GM18909 (cell line): ENCODE results near the gene INSIG1.

Experiments
- ATAC-seq: cut with Tn5 transposase; IDR thresholded peaks from one replicate; pipeline ENCODE4 v1.9.1; 2021; ENCODE audit warnings: mild to moderate bottlenecking; ENCODE audit not compliant: unreplicated experiment, poor library complexity

Gene INSIG1

DNA sequence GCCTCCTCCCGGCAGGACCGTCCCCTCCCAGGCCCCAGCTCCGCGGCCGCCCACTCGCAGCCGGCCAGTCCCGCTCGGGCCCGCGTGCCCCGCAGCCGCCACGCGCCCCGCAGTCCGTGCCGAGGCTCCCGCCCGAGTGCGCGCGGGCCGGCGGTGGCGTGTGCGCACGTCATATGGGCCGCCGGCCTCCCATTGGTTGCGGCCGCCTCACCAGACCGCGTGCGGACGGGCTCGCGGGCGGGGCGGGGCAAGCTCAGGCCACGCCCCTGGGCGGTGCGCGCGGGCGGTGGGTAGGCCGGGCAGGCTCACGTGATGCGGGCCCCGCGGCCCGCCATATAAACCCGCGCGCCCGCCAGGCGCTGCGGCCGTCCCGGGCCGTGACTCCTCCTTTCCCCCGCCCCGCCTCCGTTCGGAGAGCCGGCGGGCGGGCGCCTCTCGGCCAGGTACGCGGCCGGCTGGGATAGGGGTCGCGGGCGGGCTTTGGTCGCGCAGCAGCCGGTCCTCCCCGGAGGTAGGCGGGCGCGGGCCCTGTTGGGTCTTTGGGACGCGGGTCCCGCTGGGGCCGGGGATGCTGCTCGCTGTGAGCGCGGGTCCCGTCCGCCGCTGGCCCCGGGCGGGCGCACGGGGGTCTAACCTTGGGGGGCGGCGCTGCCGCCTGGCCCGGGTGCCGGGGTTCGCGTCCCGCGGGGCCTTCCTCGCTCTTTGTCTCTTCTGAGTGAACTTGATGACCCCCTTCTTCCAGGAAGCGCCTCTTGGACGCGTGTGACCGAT lies at the start of gene INSIG1:
Gene INSIG1, plus strand, starts transcription at position 362 of the 771 bp plus-strand sequence. Its CDS starts 408 bp downstream, at position 770.
- ATAC-seq: peak; percentile 67

DNA sequence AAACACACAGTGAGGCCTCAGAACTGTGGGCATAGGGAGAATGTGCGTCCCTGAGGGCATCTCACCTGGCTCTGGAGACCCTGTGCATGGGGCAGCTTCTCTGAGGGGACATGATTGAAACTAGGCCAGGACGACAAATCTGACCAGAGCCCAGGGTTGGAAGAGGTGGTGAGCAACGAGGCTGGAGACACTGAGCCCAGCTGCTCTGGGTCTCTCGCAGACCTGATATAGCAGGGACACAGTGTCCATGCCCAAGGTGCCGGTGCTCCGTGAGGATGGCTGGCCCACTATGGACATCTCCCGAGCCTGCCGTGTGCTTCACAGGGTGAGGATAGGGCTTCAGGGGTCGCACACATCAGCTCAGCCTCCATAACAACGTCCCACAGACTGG lies 49.3 kb upstream of the INSIG1 start:
- ATAC-seq: no peak

DNA sequence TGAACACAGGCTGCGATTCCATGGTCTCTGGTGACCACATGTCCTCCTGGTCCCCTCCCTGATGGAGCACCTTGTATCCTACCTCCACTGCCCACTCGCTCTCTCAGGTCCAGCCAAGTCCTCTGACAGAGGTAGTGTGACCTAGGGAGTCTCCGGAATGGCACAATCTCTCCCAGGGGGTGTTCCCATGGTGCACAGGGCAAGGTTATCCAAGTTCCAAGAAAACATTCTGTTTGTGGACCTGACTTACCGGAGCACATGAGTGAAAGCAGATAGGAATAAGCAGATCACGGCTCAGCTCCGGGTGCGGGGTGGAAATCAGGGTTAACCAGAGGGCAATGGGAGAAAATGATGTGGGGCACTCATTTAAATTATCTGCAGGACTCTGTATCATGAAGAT lies 45.8 kb upstream of the INSIG1 start:
- ATAC-seq: no peak

DNA sequence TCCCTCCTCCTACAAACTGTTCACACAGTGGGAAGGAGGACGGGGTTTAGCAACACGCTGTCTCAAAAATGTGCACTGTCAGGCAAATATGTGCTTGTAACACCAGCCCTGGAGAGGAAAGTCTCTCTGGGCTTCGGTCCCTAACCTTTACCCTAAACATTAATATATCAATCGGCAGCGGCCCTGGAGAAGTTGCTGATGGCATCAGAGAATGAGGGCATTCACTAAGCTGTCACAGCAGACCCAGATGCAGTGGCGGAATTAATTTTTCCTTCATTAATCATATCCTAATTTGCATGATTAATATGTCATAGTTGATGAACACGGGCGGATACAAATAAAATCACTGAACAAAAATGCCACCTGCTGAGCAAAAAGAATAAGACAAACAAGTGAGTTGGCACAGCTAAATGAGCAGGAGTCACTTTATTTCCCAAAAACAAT lies 45.2 kb upstream of the INSIG1 start:
- no peak for ATAC-seq

DNA sequence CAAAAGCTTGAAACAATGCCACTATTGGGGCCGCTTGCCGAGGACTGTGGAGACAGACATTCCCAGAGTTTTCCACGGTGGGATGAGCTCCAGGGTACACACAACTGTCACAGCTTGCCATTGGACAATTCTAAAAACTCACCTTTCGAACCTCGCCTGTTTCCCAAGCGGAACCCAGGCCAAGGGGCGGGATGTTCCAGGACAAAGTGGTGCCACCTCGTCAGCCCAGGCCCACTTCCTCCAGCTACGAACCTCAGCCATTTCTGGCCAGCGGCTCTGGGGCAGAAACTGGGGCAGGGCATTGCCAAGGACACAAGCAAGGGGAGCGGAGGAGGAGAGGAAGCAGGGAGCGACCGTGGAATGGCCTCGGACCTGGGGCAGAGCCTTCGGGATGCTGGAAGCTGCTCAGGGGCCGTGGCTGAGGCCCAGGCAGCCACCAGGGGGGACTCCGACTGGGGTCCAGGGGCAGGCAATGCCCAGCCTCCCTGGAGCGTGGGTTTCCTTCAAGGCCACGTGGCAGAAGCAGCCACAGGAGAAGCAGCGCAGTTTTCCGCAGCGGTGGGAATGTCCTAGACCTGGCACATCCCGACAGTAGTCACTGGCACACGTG lies 44.7 kb upstream of the INSIG1 start:
- no peak for ATAC-seq

DNA sequence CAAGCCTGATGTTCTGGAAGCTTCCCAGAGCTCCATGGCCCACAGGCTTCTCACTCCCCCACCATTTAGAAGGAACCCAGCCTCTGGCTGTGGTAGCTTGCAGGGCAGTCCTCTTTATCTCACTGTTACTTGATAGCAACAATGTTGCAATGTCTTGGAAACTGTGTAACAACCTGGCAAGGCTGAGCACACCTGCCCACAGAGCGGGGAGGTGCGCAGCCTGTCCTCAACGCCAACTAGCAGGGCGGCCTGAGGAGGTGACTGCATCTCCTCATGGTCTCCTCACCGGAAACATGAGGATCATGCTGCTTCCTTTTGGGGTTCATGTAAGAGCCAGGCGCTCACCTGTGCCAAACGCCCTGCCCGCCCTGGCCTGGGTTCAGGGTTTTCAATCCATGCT lies 43.7 kb upstream of the INSIG1 start:
- ATAC-seq: no peak

DNA sequence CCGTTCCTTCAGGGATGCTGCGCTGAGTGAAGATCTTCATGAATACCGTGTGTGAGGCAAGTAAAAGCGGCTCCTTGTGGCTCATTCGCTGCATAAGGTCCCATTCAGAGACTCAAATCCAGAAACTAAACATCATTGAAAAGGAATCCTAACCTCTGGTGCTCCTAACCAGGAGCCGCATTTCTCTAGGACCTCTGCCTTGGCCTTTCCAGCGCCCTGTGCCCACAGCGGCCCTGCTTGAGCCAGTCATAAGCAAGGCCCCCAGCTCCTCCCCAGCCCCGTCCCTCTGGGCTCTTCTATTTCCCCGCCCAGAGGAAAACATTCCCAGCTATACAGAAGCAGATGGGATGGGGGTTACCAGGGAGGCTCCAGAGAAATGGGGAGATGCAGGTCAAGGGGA lies 42.6 kb upstream of the INSIG1 start:
- no peak for ATAC-seq

DNA sequence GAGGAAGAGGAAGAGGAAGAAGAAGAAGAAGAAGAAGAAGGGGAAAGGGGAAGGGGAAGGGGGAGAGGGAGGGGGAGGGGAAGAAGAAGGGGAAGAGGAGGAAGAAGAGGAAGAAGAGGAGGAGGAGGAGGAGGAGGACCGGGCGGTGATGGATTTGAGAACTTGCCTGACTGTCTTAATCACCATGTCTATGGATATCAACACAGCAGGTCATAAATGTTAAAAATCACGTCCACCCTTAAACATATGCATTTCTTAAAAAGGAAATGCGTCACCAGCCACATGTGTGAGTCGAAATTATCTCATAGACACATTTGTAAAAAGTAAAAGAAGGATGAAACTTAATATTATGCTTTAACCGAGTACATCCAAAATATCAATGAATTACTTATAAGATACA lies 42.1 kb upstream of the INSIG1 start:
- no peak for ATAC-seq

DNA sequence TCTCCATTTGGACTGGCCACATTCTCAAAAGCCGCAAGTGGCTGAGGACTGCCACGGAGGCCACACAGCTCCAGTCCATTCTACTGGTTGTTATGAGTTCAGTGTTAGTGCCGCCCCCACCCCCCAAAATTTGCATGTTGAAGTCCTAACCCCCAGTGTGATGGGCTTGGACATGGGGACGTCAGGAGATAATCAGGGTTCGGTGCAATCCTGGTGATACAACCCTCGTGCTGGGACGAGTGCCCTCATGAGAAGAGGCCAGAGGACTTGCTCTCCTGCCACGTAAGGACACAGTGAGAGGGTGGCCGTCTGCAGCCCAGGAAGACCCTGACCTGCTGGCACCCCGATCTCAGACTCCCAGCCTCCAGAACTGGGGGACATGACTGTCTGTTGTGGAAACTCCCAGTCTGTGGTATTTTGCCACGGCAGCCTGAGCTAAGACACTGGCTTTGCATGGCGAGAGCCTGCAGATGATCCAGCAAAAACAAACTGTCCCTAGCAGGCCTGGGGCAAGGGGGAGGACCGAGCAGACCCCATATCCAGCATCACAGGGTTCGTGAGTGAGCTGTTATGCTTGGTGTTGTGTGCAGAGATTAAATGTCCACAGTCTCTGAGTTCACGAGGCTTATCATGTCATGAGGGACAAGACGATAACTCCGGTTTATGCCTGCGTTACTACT lies 41.5 kb upstream of the INSIG1 start:
- no peak for ATAC-seq

DNA sequence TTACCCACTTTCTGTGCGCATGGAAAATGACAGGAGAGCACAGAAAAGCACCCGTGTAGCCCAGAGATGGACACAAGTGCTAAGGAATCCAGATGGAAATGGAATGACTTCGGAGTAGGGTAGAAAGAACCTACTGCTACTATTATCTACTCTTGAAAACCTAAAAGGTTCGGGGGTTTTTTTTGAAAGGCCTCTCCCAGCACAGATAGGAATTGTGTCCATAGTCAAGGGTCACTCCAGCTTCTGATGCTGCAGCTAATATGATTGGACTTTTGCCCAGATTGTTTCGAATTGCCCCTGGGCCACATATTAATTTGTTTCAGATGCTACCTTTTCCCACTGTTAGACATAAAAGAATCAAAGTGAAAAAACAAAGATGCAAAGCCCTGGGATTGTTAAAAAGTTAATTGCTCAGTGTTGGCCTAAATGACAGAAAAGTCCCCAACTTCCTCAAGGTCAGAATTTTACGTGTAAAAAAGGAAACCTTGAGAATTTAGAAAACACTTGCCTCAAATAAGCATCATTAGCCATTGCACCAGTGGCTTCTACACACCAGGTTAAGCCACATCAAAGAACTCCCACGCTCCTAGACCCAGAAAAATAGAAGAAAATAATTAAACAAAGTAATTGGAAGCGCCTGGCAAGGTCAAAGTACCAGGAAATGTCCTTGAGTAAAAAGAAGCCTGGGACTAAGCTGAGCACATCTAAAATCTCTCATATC lies 40.8 kb upstream of the INSIG1 start:
- no peak for ATAC-seq

DNA sequence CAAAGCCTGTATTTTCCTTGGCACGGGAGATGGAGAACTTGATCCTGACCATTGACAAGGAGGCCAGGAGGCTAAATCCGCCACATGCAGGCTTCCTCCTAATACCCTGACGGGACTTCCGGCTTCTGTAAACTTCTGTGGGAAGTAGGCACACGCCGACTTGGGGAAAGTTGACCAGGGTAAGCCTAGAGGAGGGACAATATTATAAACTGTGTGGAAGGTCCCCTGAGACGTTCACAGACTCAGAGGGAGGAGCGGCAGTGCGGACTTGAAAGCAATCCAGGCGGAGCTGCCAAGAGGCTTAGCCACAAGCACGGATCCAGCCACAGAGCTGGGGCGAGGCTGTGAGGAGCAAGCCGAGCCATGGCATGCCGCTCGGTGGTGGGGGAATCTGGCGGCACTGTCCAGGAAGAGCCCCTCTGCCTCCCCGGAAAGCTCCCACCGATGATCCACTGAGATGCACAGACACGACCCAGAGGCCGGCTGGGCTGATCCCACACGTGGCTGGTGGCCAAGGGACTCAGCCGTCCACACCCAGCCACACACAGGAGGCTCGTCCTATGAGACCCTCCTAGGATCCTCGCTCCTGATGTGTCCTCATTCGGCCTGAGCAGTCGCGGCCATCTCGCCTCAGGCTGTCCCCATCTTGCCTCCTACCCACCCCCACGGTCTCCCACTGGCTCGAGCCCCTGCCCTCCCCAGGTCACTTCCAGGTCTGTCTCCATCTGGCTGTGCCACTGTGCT lies 40.0 kb upstream of the INSIG1 start:
- ATAC-seq: no peak

DNA sequence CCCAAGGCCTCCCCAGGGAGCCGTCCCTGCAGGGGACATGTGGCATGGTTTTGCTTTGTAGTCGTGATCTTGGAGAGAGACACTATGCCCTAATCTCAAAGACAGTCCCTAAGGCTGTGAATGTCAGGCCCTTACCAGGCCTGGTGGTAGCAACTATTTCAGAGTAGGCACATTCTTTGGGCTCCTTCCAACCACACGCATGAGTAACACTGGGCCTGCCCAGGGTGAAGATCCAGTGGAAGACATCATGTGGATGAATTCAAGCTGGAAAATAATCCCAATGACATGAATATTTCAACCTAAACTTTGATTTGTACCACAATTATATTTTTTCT lies 39.5 kb upstream of the INSIG1 start:
- no peak for ATAC-seq

DNA sequence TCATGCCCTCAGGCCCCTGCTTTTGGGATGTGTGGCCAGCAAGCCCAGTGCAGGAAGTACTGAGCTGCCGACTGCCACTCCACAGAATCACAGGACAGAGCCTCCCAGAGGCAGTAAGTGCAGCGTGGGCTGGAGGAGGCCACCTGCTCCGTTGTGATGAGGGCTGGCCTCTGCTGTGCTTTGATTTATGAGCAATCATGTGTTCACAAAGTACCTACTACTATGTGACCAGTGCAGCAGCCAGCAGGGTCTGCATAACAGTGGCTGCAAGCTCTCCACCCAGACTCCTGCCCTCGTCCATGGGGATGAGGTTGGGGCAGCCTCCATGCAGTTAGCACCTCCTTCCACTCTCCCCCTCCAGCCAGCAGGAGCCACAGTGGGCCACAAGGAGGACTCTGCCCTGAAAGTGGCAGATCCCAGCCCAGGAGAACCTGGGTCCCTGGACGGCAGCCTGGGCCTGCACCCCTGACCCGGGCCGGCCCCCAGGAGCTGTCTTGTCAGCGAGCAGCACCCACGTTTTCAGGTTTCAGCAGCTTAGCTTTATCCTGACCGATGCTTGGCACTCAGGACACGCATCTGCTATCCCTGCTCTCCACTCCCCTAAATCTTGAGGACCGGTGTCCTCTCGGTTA lies 37.7 kb upstream of the INSIG1 start:
- ATAC-seq: no peak

DNA sequence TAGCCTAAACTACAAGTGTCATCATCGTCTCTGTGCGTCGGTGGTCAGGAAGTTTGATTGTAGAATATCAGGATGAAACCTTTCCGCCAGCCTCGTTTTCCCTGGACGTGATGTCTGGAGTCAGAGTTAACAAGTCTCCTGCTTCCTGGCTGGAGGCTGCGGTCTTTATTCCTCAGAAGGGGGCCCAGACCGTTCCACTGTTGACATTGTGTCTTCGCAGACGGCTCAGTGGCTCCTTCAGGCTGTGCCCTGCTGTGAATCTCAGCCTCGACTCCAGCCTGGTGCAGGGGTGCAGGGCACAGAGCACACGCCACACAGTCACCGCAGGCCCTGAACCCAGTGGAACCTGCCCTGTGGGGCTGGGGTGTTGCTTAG lies 37.2 kb upstream of the INSIG1 start:
- ATAC-seq: no peak

DNA sequence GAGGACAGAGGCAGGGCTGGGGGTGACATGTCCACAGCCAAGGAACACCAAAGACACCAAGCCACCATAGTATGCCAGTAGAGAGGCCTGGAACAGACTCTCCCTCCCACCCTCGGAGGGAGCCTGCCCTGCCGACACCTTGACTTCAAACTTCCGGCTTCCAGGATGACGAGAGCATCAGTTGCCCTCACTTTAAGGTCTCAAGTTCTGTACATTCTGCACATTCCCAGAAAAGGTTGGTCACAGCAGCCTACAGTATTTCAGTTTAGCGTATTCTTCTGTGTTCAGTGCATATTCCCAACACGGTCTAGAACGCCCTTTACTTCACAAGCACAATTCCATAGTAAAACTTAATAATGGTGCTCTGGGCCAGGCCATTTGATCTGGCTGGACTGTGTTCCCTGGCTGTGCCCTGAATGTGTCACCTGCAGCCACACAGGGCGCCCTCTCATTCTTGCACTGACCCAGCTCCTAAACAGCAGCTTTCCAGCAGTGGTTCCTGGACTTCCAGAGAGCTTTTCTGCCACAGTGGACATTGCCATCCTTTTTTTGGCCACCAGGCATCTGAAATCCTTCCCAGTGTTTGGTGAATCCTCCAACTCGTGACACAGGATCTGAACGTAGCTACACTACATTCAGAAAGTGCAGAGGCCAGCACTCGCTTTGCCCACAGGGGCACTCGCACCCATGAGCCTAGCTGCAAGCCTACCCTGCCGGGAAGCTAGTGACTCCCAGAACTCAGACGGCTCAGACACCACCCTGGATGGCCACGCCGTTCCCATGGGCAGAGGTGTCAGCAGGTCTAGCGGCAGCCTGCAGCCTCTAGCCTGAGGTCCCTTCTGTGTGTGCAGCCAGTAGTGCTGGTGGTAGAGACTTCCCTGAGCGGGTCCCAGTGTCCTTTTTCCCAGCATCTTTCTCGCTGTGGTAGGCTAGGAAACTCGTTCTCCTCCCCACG lies 36.4 kb upstream of the INSIG1 start:
- ATAC-seq: no peak

DNA sequence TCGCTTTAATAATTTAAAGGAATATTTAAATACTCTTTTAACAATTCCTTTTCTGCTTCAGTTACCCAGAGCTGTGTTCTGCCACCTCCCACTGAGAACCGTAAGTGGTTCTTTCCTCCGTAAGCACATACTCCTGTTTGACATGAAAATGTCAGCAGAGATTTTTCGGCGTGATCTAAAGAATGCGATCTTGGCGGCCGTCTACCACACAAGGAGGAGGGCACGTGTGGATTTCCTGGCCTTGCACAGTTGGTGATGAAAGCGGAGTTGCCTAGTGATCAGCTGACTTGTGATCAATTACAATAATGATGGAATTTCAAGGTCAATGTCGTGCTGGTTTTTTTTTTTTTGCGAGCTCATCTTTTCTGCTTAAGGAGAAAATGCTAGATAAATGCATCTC lies 35.6 kb upstream of the INSIG1 start:
- ATAC-seq: no peak

DNA sequence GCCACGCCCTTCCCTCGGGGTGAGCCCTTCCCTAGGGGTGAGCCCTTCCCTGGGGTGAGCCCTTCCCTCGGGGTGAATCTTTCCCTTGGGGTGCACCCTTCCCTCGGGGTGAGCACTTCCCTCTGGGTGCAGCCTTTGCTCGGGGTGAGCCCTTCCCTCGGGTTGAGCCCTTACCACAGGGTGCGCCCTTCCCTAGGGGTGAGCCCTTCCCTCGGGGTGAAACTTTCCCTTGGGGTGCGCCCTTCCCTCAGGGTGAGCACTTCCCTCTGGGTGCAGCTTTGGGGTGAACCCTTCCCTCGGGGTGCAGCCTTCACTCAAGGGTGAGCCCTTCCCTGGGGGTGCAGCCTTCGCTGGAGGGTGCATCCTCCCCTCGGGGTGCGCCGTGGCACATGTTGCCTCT lies 34.6 kb upstream of the INSIG1 start:
- ATAC-seq: no peak

DNA sequence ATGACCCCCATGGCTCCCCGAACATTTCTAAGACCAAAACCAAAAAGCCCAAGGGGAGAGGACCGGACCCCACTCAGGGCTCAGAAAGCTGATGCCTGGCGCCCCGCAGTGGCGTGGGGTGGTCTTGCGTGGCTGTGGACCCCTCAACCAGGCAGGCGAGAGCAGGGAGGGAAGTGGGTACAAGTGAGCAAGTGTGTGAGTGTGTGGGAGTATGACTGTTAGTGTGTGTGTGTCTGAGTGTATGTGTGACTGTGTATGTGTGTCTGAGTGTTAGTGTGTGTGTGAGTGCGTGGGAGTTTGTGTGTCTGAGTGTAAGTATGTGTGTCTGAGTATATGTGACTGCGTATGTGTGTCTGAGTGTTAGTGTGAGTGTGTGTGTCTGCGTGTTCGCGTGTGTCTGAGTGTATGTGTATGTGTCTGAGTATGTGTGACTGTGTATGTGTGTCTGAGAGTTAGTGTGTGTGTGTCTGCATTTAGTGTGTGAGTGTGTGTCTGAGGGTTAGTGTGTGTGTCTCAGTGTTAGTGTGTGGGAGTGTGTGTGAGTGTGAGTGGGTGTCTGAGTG lies 34.0 kb upstream of the INSIG1 start:
- no peak for ATAC-seq

DNA sequence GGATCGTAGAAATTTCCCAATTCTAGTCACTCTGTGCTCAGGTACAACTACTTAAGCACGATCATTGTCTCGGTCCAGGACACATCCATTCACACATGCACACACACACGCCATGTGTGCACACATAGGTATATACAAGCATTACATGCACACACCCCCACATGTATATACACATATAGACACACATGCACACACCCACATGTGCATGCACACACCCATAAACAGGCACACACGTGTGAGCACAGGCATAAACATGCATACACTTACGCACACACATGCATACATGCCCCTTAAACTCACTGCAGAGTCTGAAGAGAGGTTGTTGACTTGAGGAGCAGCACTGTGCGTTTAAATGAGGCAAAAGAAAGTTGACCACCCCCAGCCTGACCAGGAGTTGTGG lies 32.5 kb upstream of the INSIG1 start:
- no peak for ATAC-seq
